Measurements from ENCODE around the gene RUNX1.
A peak's percentile ranks its signal among the peaks of the same experiment; 100 is the strongest.

RUNX1 gene

GRCh38 chr21:35058058-35058457 is 9.0 kb upstream of the RUNX1 start:
- DNase-seq: no peak

- no peak for DNase-seq
These were observed 8.3 kb upstream of the RUNX1 start for GRCh38 chr21:35057428-35057827.

- no peak for DNase-seq
These were observed 4.4 kb upstream of the RUNX1 start for GRCh38 chr21:35053356-35054096.

GRCh38 chr21:35052801-35053200 is 3.7 kb upstream of the RUNX1 start:
- no peak for DNase-seq

GRCh38 chr21:35051287-35051818 is 2.3 kb upstream of the RUNX1 start:
- no peak for DNase-seq

- no peak for DNase-seq
These were observed 1.5 kb upstream of the RUNX1 start for GRCh38 chr21:35050348-35051286.

GRCh38 chr21:35048183-35048601 is 910 bp downstream of the RUNX1 start:
- peak; percentile 47 for DNase-seq

- DNase-seq: no peak
These were observed 2.2 kb downstream of the RUNX1 start for GRCh38 chr21:35046880-35047229.

GRCh38 chr21:35046263-35046624 is 2.9 kb downstream of the RUNX1 start:
- DNase-seq: no peak

- DNase-seq: no peak
These were observed 3.4 kb downstream of the RUNX1 start for GRCh38 chr21:35045542-35046262.

GRCh38 chr21:35044770-35045541 is 4.1 kb downstream of the RUNX1 start:
- no peak for DNase-seq

- DNase-seq: no peak
These were observed 5.0 kb downstream of the RUNX1 start for GRCh38 chr21:35044128-35044527.

GRCh38 chr21:35043549-35043948 is 5.6 kb downstream of the RUNX1 start:
- no peak for DNase-seq

- DNase-seq: no peak
These were observed 6.3 kb downstream of the RUNX1 start for GRCh38 chr21:35042836-35043235.

- DNase-seq: no peak
These were observed 7.2 kb downstream of the RUNX1 start for GRCh38 chr21:35041881-35042280.

GRCh38 chr21:35041122-35041521 is 8.0 kb downstream of the RUNX1 start:
- no peak for DNase-seq

GRCh38 chr21:35039595-35040289 is 9.4 kb downstream of the RUNX1 start:
- DNase-seq: no peak

- DNase-seq: no peak
These were observed 10.3 kb downstream of the RUNX1 start for GRCh38 chr21:35038772-35039319.

GRCh38 chr21:35037384-35037765 is 11.7 kb downstream of the RUNX1 start:
- no peak for DNase-seq

- DNase-seq: no peak
These were observed 12.4 kb downstream of the RUNX1 start for GRCh38 chr21:35036465-35037383.

Measured in DMS79 (cell line).